GM12872 (cell line): Measurements from ENCODE around the gene ARVCF.
A peak's percentile ranks its signal among the peaks of the same experiment; 100 is the strongest.

Source experiments
- CTCF ChIP-seq: IDR thresholded peaks from 3 replicates; pipeline ENCODE4 v1.5.1; 2011; ENCODE audit warnings: low read depth, mild to moderate bottlenecking, low read length, moderate library complexity; ENCODE audit not compliant: insufficient read depth

Gene ARVCF

GRCh38 chr22:19943082-19944026 is 73.3 kb downstream of the ARVCF start:
- TF ChIP-seq CTCF = peak; percentile 33; the same call in 1 of the 3 replicates

- TF ChIP-seq CTCF = no peak
Observed at GRCh38 chr22:19942157-19943081, 74.2 kb downstream of the ARVCF start.

GRCh38 chr22:19941365-19942082 is 75.1 kb downstream of the ARVCF start, which contains the start of the genes COMT and TXNRD2:
Gene COMT (plus strand): TSS chr22:19941772. CDS start chr22:19962527, 20,755 bp downstream.
Gene TXNRD2 (minus strand): TSS chr22:19941818. CDS start chr22:19941803, 15 bp downstream.
- TF ChIP-seq CTCF = no peak

GRCh38 chr22:19940536-19941364 is 75.9 kb downstream of the ARVCF start:
- no peak for TF ChIP-seq CTCF

- TF ChIP-seq CTCF = no peak
Observed at GRCh38 chr22:19937616-19938473, 78.8 kb downstream of the ARVCF start.

GRCh38 chr22:19936513-19936912 is 80.1 kb downstream of the ARVCF start:
- TF ChIP-seq CTCF = no peak
